B cell (primary cell): ENCODE data around the gene SYCP2. TPM values are rescaled to one million over a fixed set of nuclear protein-coding genes. Genes with fewer than 3 reads are reported as not detected.
"Not testable (repeated sequence)": the region's sequence is repeated elsewhere in the genome, so short reads cannot be mapped to it uniquely, and the experiment has no call there.

Experiments used
- ATAC-seq: fragments of 200-7000 bp; cut with Tn5 transposase; one replicate; pipeline ENCODE4 v1.10.0; 2021; ENCODE audit warnings: low read depth, mild to moderate bottlenecking, moderate number of reproducible peaks, moderate library complexity
- CTCF ChIA-PET: fragments of 350-600 bp; sonication (Branson Sonifier 250); formaldehyde crosslinking; loops from one replicate; lab custom pipeline; 2021; ENCODE audit warnings: antibody characterized with exemption, inconsistent platforms; lab: Charles Lee
- POLR2A ChIA-PET: fragments of 350-600 bp; sonication (Branson Sonifier 250); formaldehyde crosslinking; loops from one replicate; lab custom pipeline; 2021; ENCODE audit warnings: antibody characterized with exemption; lab: Charles Lee
- DNase-seq: peaks from one replicate; pipeline ENCODE4 v3.0.0; 2013
- H2AFZ ChIP-seq: 2 replicates; pipeline ENCODE4 v1.6.1; 2012; ENCODE audit warnings: mild to moderate bottlenecking, low read depth, low read length; ENCODE audit not compliant: insufficient read depth, poor library complexity, severe bottlenecking
- H3K27ac ChIP-seq, 2 donors: 1 replicate in 1 of 2; 2 replicates in 1 of 2; pipeline ENCODE4 v1.5.1; 2012 to 2013; ENCODE audit warnings: low read length in 2 of 2, mild to moderate bottlenecking in 2 of 2, moderate library complexity in 1 of 2
- H3K27me3 ChIP-seq, 4 experiments: fragments of 200-600 bp in 1 of 4; sonication (generic) in 1 of 4; replicated peaks in 1 of 4; 1 replicate in 2 of 4; 2 replicates in 2 of 4; pipeline versions ENCODE4 v1.6.1 to v1.7.0; 2013 to 2016; ENCODE audit warnings: low read length in 3 of 4, mild to moderate bottlenecking in 2 of 4, mixed read lengths in 1 of 4, moderate library complexity in 1 of 4; ENCODE audit not compliant: insufficient read depth in 4 of 4, control insufficient read depth in 3 of 4; ENCODE audit errors: control extremely low read depth in 1 of 4
- H3K36me3 ChIP-seq, 2 experiments: replicated peaks in 1 of 2; 1 replicate in 1 of 2; 2 replicates in 1 of 2; pipeline versions ENCODE4 v1.6.1 to v1.7.1; 2013; ENCODE audit warnings: low read length in 1 of 2; ENCODE audit not compliant: insufficient read depth in 2 of 2, control insufficient read depth in 1 of 2; ENCODE audit errors: control extremely low read depth in 1 of 2, extremely low read depth in 1 of 2
- H3K4me1 ChIP-seq, 2 donors: fragments of 200-600 bp in 1 of 2; sonication (generic) in 1 of 2; 1 replicate in 1 of 2; 2 replicates in 1 of 2; pipeline versions ENCODE4 v1.5.1 to v1.6.1; 2013 to 2017; ENCODE audit warnings: low read length in 2 of 2; ENCODE audit not compliant: control insufficient read depth in 2 of 2, insufficient read depth in 2 of 2
- H3K4me2 ChIP-seq: replicated peaks from 2 replicates; pipeline ENCODE3; 2012; ENCODE audit warnings: mild to moderate bottlenecking, low read depth, low read length; ENCODE audit not compliant: poor library complexity, severe bottlenecking
- H3K4me3 ChIP-seq, 5 experiments: fragments of 200-600 bp in 1 of 5; sonication (generic) in 1 of 5; 1 replicate in 3 of 5; 2 replicates in 2 of 5; pipeline versions ENCODE4 v1.5.1 to v1.7.0; 2011 to 2016; ENCODE audit warnings: low read length in 4 of 5, mild to moderate bottlenecking in 4 of 5, low read depth in 2 of 5, control low read depth in 1 of 5, moderate library complexity in 1 of 5; ENCODE audit not compliant: insufficient read depth in 1 of 5; ENCODE audit errors: control extremely low read depth in 1 of 5, extremely low read depth in 1 of 5
- H3K79me2 ChIP-seq: fragments of 200-600 bp; sonication (generic); one replicate; pipeline ENCODE4 v1.6.0; 2016; ENCODE audit warnings: low read length; ENCODE audit not compliant: control insufficient read depth, insufficient read depth
- H3K9ac ChIP-seq: fragments of 200-600 bp; sonication (generic); 2 replicates; pipeline ENCODE4 v1.6.1; 2017; ENCODE audit warnings: mild to moderate bottlenecking, low read length, moderate library complexity
- H3K9me3 ChIP-seq, 3 donors: one replicate each; pipeline versions ENCODE4 v1.6.1 to v1.7.1; 2013; ENCODE audit warnings: low read length in 2 of 3; ENCODE audit not compliant: control insufficient read depth in 2 of 3, insufficient read depth in 1 of 3; ENCODE audit errors: control extremely low read depth in 1 of 3
- H4K20me1 ChIP-seq: 2 replicates; pipeline ENCODE4 v1.6.0; 2012; ENCODE audit warnings: mild to moderate bottlenecking, low read length; ENCODE audit not compliant: insufficient read depth, control insufficient read depth, poor library complexity, severe bottlenecking
- H3K27ac Mint-ChIP-seq: one replicate; pipeline ENCODE4 v1.8.0; 2021; ENCODE audit warnings: mixed read lengths
- H3K27me3 Mint-ChIP-seq: one replicate; pipeline ENCODE4 v1.8.0; 2021; ENCODE audit warnings: mixed read lengths
- H3K4me1 Mint-ChIP-seq: one replicate; pipeline ENCODE4 v1.8.0; 2021; ENCODE audit warnings: mixed read lengths
- H3K4me3 Mint-ChIP-seq: one replicate; pipeline ENCODE4 v1.8.0; 2021; ENCODE audit warnings: mixed read lengths
- H3K9me3 Mint-ChIP-seq: one replicate; pipeline ENCODE4 v1.8.0; 2022; ENCODE audit warnings: mixed read lengths; ENCODE audit not compliant: insufficient read depth
- EZH2 ChIP-seq: IDR thresholded peaks from 2 replicates; pipeline ENCODE4 v1.6.1; 2012; ENCODE audit warnings: borderline replicate concordance, low read depth, mild to moderate bottlenecking, moderate library complexity, low read length; ENCODE audit not compliant: insufficient read depth, poor library complexity, severe bottlenecking
- WGBS: methylation state at CpG from one replicate; pipeline ENCODE4 v1.1.5; 2013; ENCODE audit warnings: missing lambda C conversion rate; ENCODE audit not compliant: insufficient coverage; 5-methylcytosine and 5-hydroxymethylcytosine counted together
- intact Hi-C: fragments of 100-400 bp; cut with micrococcal nuclease; formaldehyde crosslinking; loops from one replicate; pipeline ENCODE4 v1.10.0; 2022
- polyA plus RNA-seq: library from polyadenylated mRNA; depleted of rRNA; stranded (reverse); fragments of >200 nt; gene quantifications from 2 replicates; pipeline ENCODE4 v1.2.3, GENCODE V29; 2012
- total RNA-seq, 2 donors: library from RNA; stranded (reverse); fragments of 120-200 nt in 1 of 2; gene quantifications; 1 replicate in 1 of 2; 2 replicates in 1 of 2; pipeline versions ENCODE4 v1.2.3 to v1.2.4, GENCODE V29; 2013 to 2022
- TF ChIP-seq, protein P1 (sequence below): fragments of 200-600 bp; IDR thresholded peaks from one replicate; pipeline ENCODE4 v1.8.0; 2022; ENCODE audit warnings: antibody characterized with exemption, mild to moderate bottlenecking

Gene SYCP2
- total and polyA plus RNA-seq, 2 donors (not counting 1 experiment from before 2014, with no cell fraction given), result 0.98 to 4.5 TPM

DNA sequence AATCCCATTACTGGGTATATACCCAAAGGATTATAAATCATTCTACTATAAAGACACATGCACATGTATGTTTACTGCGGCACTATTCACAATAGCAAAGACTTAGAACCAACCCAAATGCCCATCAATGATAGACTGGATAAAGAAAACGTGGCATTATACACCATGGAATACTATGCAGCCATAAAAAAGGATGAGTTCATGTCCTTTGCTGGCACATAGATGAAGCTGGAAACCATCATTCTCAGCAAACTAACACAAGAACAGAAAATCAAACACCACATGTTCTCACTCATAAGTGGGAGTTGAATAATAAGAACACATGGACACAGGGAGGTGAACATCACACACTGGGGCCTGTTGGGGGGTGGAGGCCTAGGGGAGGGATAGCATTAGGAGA lies 43.4 kb downstream of the SYCP2 start:
- H3K4me1 Mint-ChIP-seq, result peaks cover 18% of the 10 kb centered on the region
- H3K79me2 ChIP-seq, CTCF ChIA-PET, intact Hi-C loops, H3K4me2 ChIP-seq, DNase-seq, H3K9me3 ChIP-seq, H3K27ac Mint-ChIP-seq, H3K4me3 ChIP-seq, H3K27ac ChIP-seq, H3K9ac ChIP-seq, H3K9me3 Mint-ChIP-seq, H3K36me3 ChIP-seq, H3K27me3 Mint-ChIP-seq, H4K20me1 ChIP-seq, H3K27me3 ChIP-seq, H3K4me3 Mint-ChIP-seq, POLR2A ChIA-PET, ATAC-seq, H2AFZ ChIP-seq: not testable (repeated sequence)
- peaks cover 7 to 16% of the 10 kb centered on the region in 2 donors for H3K4me1 ChIP-seq
- 80% methylated on average over 1 of the region's 2 CpGs for WGBS

DNA sequence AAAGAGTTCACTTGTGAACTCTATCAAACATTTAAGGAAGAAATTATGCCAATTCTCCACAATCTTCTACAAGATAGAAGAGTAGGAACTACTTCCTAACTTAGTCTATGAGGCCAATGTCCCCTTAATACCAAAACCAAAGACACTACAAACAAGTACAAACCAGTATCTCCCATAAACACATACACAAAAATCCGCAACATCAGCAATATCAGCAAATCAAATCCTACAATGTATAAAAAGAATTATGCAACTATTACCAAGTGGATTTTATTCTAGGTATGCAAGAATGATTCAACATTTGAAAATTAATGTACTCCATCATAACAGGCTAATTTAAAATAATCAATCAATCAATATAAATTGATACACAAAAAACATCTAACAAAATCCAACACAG lies 45.4 kb downstream of the SYCP2 start:
- no peak for DNase-seq
- H3K27ac Mint-ChIP-seq, result no peak overlapping the region
- no peak overlapping the region for H3K9ac ChIP-seq
- no peak overlapping the region for H3K4me2 ChIP-seq
- CTCF ChIA-PET, result no interaction called here
- H3K9me3 Mint-ChIP-seq, result peaks cover 3% of the 10 kb centered on the region
- POLR2A ChIA-PET, result no interaction called here
- intact Hi-C loops, result no loop called here
- no peak overlapping the region for H3K4me3 ChIP-seq
- H3K4me3 Mint-ChIP-seq, result no peak overlapping the region
- no peaks in the 10 kb centered on the region for H3K27me3 Mint-ChIP-seq
- peaks cover 18% of the 10 kb centered on the region for H3K4me1 Mint-ChIP-seq
- H2AFZ ChIP-seq, result no peak overlapping the region
- H3K36me3 ChIP-seq, result no peaks in the 10 kb centered on the region
- ATAC-seq, result no peak
- no peaks in the 10 kb centered on the region for H3K27me3 ChIP-seq
- no CpG with 5 or more reads among the region's 1 CpG for WGBS
- H4K20me1 ChIP-seq, result no peaks in the 10 kb centered on the region
- peaks cover 0 to 1% (median 0%) of the 10 kb centered on the region in 3 donors for H3K9me3 ChIP-seq
- TF ChIP-seq, protein P1, sequence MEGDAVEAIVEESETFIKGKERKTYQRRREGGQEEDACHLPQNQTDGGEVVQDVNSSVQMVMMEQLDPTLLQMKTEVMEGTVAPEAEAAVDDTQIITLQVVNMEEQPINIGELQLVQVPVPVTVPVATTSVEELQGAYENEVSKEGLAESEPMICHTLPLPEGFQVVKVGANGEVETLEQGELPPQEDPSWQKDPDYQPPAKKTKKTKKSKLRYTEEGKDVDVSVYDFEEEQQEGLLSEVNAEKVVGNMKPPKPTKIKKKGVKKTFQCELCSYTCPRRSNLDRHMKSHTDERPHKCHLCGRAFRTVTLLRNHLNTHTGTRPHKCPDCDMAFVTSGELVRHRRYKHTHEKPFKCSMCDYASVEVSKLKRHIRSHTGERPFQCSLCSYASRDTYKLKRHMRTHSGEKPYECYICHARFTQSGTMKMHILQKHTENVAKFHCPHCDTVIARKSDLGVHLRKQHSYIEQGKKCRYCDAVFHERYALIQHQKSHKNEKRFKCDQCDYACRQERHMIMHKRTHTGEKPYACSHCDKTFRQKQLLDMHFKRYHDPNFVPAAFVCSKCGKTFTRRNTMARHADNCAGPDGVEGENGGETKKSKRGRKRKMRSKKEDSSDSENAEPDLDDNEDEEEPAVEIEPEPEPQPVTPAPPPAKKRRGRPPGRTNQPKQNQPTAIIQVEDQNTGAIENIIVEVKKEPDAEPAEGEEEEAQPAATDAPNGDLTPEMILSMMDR, result no peak
- no peak for TF ChIP-seq EZH2
- H3K4me1 ChIP-seq, result peaks cover 7 to 16% of the 10 kb centered on the region in 2 donors
- H3K27ac ChIP-seq, result no peak overlapping the region
- no peaks in the 10 kb centered on the region for H3K79me2 ChIP-seq
